Spleen (tissue), 7 donors: Measurements from ENCODE around the gene RFX1.

Source experiments
- CTCF ChIP-seq, 11 experiments: fragments of 200-600 bp in 7 of 11; fragments of 450-650 bp in 4 of 11; sonication (generic) in 4 of 11; IDR thresholded peaks in 8 of 11; conservative IDR thresholded peaks in 3 of 11; 1 replicate in 7 of 11; 2 replicates in 4 of 11; pipeline versions ENCODE4 v1.4.0 to v1.8.0; 2016 to 2021; ENCODE audit warnings: antibody characterized with exemption in 11 of 11, inconsistent platforms in 4 of 11, mild to moderate bottlenecking in 1 of 11
- POLR2A ChIP-seq, 3 donors: fragments of 450-650 bp; IDR thresholded peaks; one replicate each; pipeline ENCODE4 v1.5.1; 2017; ENCODE audit warnings: antibody characterized with exemption in 3 of 3, mild to moderate bottlenecking in 1 of 3
- donor health status: DM: no; HTN: no; CAD: no; lungs with moderate emphysema.
- donor health status: DM: no; HTN: no; CAD: no.
- donor health status: DM: no; HTN: no; CAD: no.

- TF ChIP-seq CTCF (IDR thresholded peaks at IDR 0.05 in 8 of 11, conservative IDR thresholded peaks at IDR 0.05 in 3 of 11) = no peak
- no peak for TF ChIP-seq POLR2A (IDR thresholded peaks at IDR 0.05)
Measured at GRCh38 chr19:14004619-14005348, 1.3 kb downstream of the RFX1 start.
